ENCODE results near the gene METAP1D. TPM values are rescaled to one million over a fixed set of nuclear protein-coding genes. Genes with fewer than 3 reads are reported as not detected.

METAP1D gene
- total RNA-seq, 2 experiments from 2014 or later: 2.8 to 2.9 TPM

- POLR2A ChIA-PET: interaction anchor here (1.1 to 1.8 kb wide), 2 partner anchors 9 to 13 kb away, joined by 4 to 6 read pairs; partner anchors contain the start of gene DLX1
- Mint-ChIP-seq H3K27ac (no peak overlapping the region), H3K4me1 (peaks cover 42% of the 10 kb centered on the region), H3K9me3 (no peaks in the 10 kb centered on the region), H3K36me3 (ENCODE audit: low read depth) (peaks cover 8% of the 10 kb centered on the region), H3K27me3 (peaks cover 85% of the 10 kb centered on the region), H3K4me3 (peak overlapping the region; percentile 74)
- CTCF ChIA-PET: interaction anchor here (0.9 to 1.7 kb wide), 2 partner anchors 10 to 367 kb away, joined by 3 read pairs; no protein-coding TSS in a partner anchor
- DNase-seq: peak; percentile 14
These were observed 94.8 kb downstream of the METAP1D start for GRCh38 chr2:172094294-172095145.

GRCh38 chr2:172095146-172095904 lies 95.6 kb downstream of the METAP1D start:
- POLR2A ChIA-PET: interaction anchor here (0.9 to 1.8 kb wide), 2 partner anchors 14 to 406 kb away, joined by 3 to 6 read pairs; no protein-coding TSS in a partner anchor
- Mint-ChIP-seq H3K27me3 (peaks cover 81% of the 10 kb centered on the region), H3K9me3 (no peaks in the 10 kb centered on the region), H3K4me3 (peak overlapping the region; percentile 74), H3K36me3 (ENCODE audit: low read depth) (peaks cover 8% of the 10 kb centered on the region), H3K4me1 (peaks cover 42% of the 10 kb centered on the region), H3K27ac (peak overlapping the region; percentile 2)
- DNase-seq: peak; percentile 73
- CTCF ChIA-PET: interaction anchor here (1.0 to 1.7 kb wide), 2 partner anchors 9 to 366 kb away, joined by 3 to 4 read pairs; no protein-coding TSS in a partner anchor

- no peak overlapping the region for H3K27ac Mint-ChIP-seq
- peaks cover 80% of the 10 kb centered on the region for H3K27me3 Mint-ChIP-seq
- POLR2A ChIA-PET: interaction anchor here (0.9 to 1.8 kb wide), 2 partner anchors 15 to 407 kb away, joined by 3 to 6 read pairs; no protein-coding TSS in a partner anchor
These were observed 96.3 kb downstream of the METAP1D start for GRCh38 chr2:172095905-172096625.

GRCh38 chr2:172096626-172097547 lies 97.1 kb downstream of the METAP1D start:
- Mint-ChIP-seq H3K9me3 (no peaks in the 10 kb centered on the region), H3K36me3 (ENCODE audit: low read depth) (peaks cover 11% of the 10 kb centered on the region), H3K27me3 (peaks cover 82% of the 10 kb centered on the region), H3K4me1 (peaks cover 53% of the 10 kb centered on the region), H3K27ac (peak overlapping the region; percentile 1), H3K4me3 (peak overlapping the region; percentile 17)
- ChIA-PET CTCF (interaction anchor here (0.6 to 1.8 kb wide), 3 partner anchors 8 to 10 kb away, joined by 3 to 5 read pairs (median 3); no protein-coding TSS in a partner anchor), POLR2A (interaction anchor here (1.8 kb wide), 1 partner anchor 16 kb away, joined by 6 read pairs; no protein-coding TSS in a partner anchor)
- no peak for DNase-seq

More at GRCh38 chr2:172095905-172096625, 96.3 kb downstream of the METAP1D start:
- peaks cover 46% of the 10 kb centered on the region for H3K4me1 Mint-ChIP-seq
- peaks cover 8% of the 10 kb centered on the region for H3K36me3 Mint-ChIP-seq (ENCODE audit: low read depth)
- H3K4me3 Mint-ChIP-seq: peak overlapping the region; percentile 74
- no peaks in the 10 kb centered on the region for H3K9me3 Mint-ChIP-seq
- no peak for DNase-seq
- CTCF ChIA-PET: interaction anchor here (1.0 to 1.8 kb wide), 3 partner anchors 8 to 366 kb away, joined by 3 to 5 read pairs (median 4); no protein-coding TSS in a partner anchor

GRCh38 chr2:172097557-172098131 lies 97.9 kb downstream of the METAP1D start:
- H3K9me3 Mint-ChIP-seq: no peaks in the 10 kb centered on the region
- H3K27ac Mint-ChIP-seq: no peak overlapping the region
- DNase-seq: no peak
- peaks cover 81% of the 10 kb centered on the region for H3K27me3 Mint-ChIP-seq
- no peak overlapping the region for H3K4me3 Mint-ChIP-seq
- H3K4me1 Mint-ChIP-seq: peaks cover 59% of the 10 kb centered on the region
- peaks cover 11% of the 10 kb centered on the region for H3K36me3 Mint-ChIP-seq (ENCODE audit: low read depth)
- CTCF ChIA-PET: interaction anchor here (1.8 kb wide), 1 partner anchor 9 kb away, joined by 5 read pairs; no protein-coding TSS in a partner anchor
- POLR2A ChIA-PET: no interaction called here

GRCh38 chr2:172098287-172098649 lies 98.5 kb downstream of the METAP1D start:
- peak overlapping the region; percentile 45 for H3K27ac Mint-ChIP-seq
- POLR2A ChIA-PET: interaction anchor here (1.2 kb wide), 1 partner anchor 15 kb away, joined by 4 read pairs; no protein-coding TSS in a partner anchor

GRCh38 chr2:172098650-172099471 lies 99.1 kb downstream of the METAP1D start:
- H3K36me3 Mint-ChIP-seq (ENCODE audit: low read depth): peaks cover 13% of the 10 kb centered on the region
- H3K9me3 Mint-ChIP-seq: no peaks in the 10 kb centered on the region
- ChIA-PET POLR2A (interaction anchor here (1.2 kb wide), 1 partner anchor 15 kb away, joined by 4 read pairs; no protein-coding TSS in a partner anchor), CTCF (interaction anchor here (5.3 kb wide), 1 partner anchor 12 kb away, joined by 39 read pairs; the partner anchor contains the start of gene DLX1)
- H3K27me3 Mint-ChIP-seq: peaks cover 78% of the 10 kb centered on the region
- peak overlapping the region; percentile 45 for H3K27ac Mint-ChIP-seq
- peaks cover 63% of the 10 kb centered on the region for H3K4me1 Mint-ChIP-seq
- H3K4me3 Mint-ChIP-seq: peak overlapping the region; percentile 48
- DNase-seq: no peak

More at GRCh38 chr2:172098287-172098649, 98.5 kb downstream of the METAP1D start:
- no peaks in the 10 kb centered on the region for H3K9me3 Mint-ChIP-seq
- H3K27me3 Mint-ChIP-seq: peaks cover 79% of the 10 kb centered on the region
- H3K4me1 Mint-ChIP-seq: peaks cover 62% of the 10 kb centered on the region
- DNase-seq: no peak
- H3K4me3 Mint-ChIP-seq: peak overlapping the region; percentile 48
- peaks cover 13% of the 10 kb centered on the region for H3K36me3 Mint-ChIP-seq (ENCODE audit: low read depth)
- CTCF ChIA-PET: interaction anchor here (1.8 to 5.3 kb wide), 2 partner anchors 8 to 12 kb away, joined by 5 to 39 read pairs; partner anchors contain the start of gene DLX1

- no peak overlapping the region for H3K4me3 Mint-ChIP-seq
- DNase-seq: no peak
- no peaks in the 10 kb centered on the region for H3K9me3 Mint-ChIP-seq
- ChIA-PET POLR2A (interaction anchor here (1.2 kb wide), 1 partner anchor 16 kb away, joined by 4 read pairs; no protein-coding TSS in a partner anchor), CTCF (interaction anchor here (5.3 kb wide), 1 partner anchor 13 kb away, joined by 39 read pairs; the partner anchor contains the start of gene DLX1)
- H3K27ac Mint-ChIP-seq: no peak overlapping the region
- peaks cover 13% of the 10 kb centered on the region for H3K36me3 Mint-ChIP-seq (ENCODE audit: low read depth)
- peaks cover 78% of the 10 kb centered on the region for H3K27me3 Mint-ChIP-seq
- H3K4me1 Mint-ChIP-seq: peaks cover 64% of the 10 kb centered on the region
These were observed 99.8 kb downstream of the METAP1D start for GRCh38 chr2:172099472-172100079.

- POLR2A ChIA-PET: interaction anchor here (0.6 kb wide), 1 partner anchor 15 kb away, joined by 3 read pairs; the partner anchor contains the start of gene DLX1
- Mint-ChIP-seq H3K9me3 (no peaks in the 10 kb centered on the region), H3K27ac (peak overlapping the region; percentile 18), H3K4me3 (no peak overlapping the region), H3K36me3 (ENCODE audit: low read depth) (peaks cover 12% of the 10 kb centered on the region), H3K27me3 (peaks cover 79% of the 10 kb centered on the region), H3K4me1 (peaks cover 62% of the 10 kb centered on the region)
- DNase-seq: no peak
- CTCF ChIA-PET: interaction anchor here (5.3 kb wide), 1 partner anchor 14 kb away, joined by 39 read pairs; the partner anchor contains the start of gene DLX1
These were observed 100.6 kb downstream of the METAP1D start for GRCh38 chr2:172100080-172100934.

Measured in activated CD4-positive, alpha-beta memory T cell treated with anti-CD3 and anti-CD28 coated beads, Interleukin-2, amount 10 ng/mL, durations not matched to agents 7 days and 5 days (primary cell).